ENCODE results near the gene CHGA. TPM values are rescaled to one million over a fixed set of nuclear protein-coding genes. Genes with fewer than 3 reads are reported as not detected.

CHGA gene
- total RNA-seq, 4 donors from 2014 or later, result 116 to 425 (median 310) TPM

- Histone ChIP-seq H3K4me3 (no peak overlapping the region), H3K27ac (no peak overlapping the region), H3K27me3 (no peaks in the 10 kb centered on the region)
These were observed 22.0 kb downstream of the CHGA start for GRCh38 chr14:92944976-92945375.

GRCh38 chr14:92945544-92945943, 22.6 kb downstream of the CHGA start:
- TF ChIP-seq CTCF (IDR thresholded peaks at IDR 0.05) (no peak), POLR2A (IDR thresholded peaks at IDR 0.05) (no peak)
- Histone ChIP-seq H3K4me3 (no peak overlapping the region), H3K27ac (no peak overlapping the region), H3K27me3 (no peaks in the 10 kb centered on the region), H3K4me1 (peaks cover 0 to 7% (median 0%) of the 10 kb centered on the region in 4 donors), H3K9me3 (no peaks in the 10 kb centered on the region), H3K36me3 (peaks cover 0 to 88% (median 0%) of the 10 kb centered on the region in 3 donors)
- DNase-seq, result no peak

More at GRCh38 chr14:92944976-92945375, 22.0 kb downstream of the CHGA start:
- Histone ChIP-seq H3K4me1 (peaks cover 0 to 7% (median 0%) of the 10 kb centered on the region in 4 donors), H3K36me3 (peaks cover 0 to 83% (median 0%) of the 10 kb centered on the region in 3 donors), H3K9me3 (no peaks in the 10 kb centered on the region)
- no peak for TF ChIP-seq CTCF (IDR thresholded peaks at IDR 0.05)
- no peak for TF ChIP-seq POLR2A (IDR thresholded peaks at IDR 0.05)
- no peak for DNase-seq

GRCh38 chr14:92945959-92946846, 23.3 kb downstream of the CHGA start:
- peak in 2 of 3 donors; percentile 88 to 89 for DNase-seq
- Histone ChIP-seq H3K27me3 (no peaks in the 10 kb centered on the region), H3K4me1 (peaks cover 0 to 7% (median 0%) of the 10 kb centered on the region in 4 donors), H3K9me3 (no peaks in the 10 kb centered on the region), H3K4me3 (no peak overlapping the region), H3K27ac (peak overlapping the region in 1 of 4 donors; percentile 45), H3K36me3 (peaks cover 0 to 92% (median 0%) of the 10 kb centered on the region in 3 donors)
- TF ChIP-seq CTCF (IDR thresholded peaks at IDR 0.05), result no peak
- no peak for TF ChIP-seq POLR2A (IDR thresholded peaks at IDR 0.05)

- DNase-seq, result no peak
- no peaks in the 10 kb centered on the region for H3K9me3 ChIP-seq
- TF ChIP-seq CTCF (IDR thresholded peaks at IDR 0.05), result no peak
- TF ChIP-seq POLR2A (IDR thresholded peaks at IDR 0.05), result no peak
- peaks cover 0 to 89% (median 0%) of the 10 kb centered on the region in 3 donors for H3K36me3 ChIP-seq
- peaks cover 0 to 7% (median 0%) of the 10 kb centered on the region in 4 donors for H3K4me1 ChIP-seq
- no peaks in the 10 kb centered on the region for H3K27me3 ChIP-seq
- H3K27ac ChIP-seq, result peak overlapping the region in 1 of 4 donors; percentile 45
- no peak overlapping the region for H3K4me3 ChIP-seq
These were observed 24.0 kb downstream of the CHGA start for GRCh38 chr14:92946847-92947545.

GRCh38 chr14:92948647-92949046, 25.7 kb downstream of the CHGA start:
- H3K27ac ChIP-seq, result no peak overlapping the region
- no peak overlapping the region for H3K4me3 ChIP-seq
- no peaks in the 10 kb centered on the region for H3K27me3 ChIP-seq
- TF ChIP-seq CTCF (IDR thresholded peaks at IDR 0.05) (no peak), POLR2A (IDR thresholded peaks at IDR 0.05) (no peak)
- H3K9me3 ChIP-seq, result no peaks in the 10 kb centered on the region
- H3K4me1 ChIP-seq, result peaks cover 0 to 7% (median 0%) of the 10 kb centered on the region in 4 donors
- peaks cover 0 to 79% (median 0%) of the 10 kb centered on the region in 3 donors for H3K36me3 ChIP-seq
- DNase-seq, result no peak

All from Peyer's patch (tissue), 4 donors.